A204.1 (cell line): ENCODE data around the gene GGA3.
A peak's percentile ranks its signal among the peaks of the same experiment; 100 is the strongest.
"Not testable (repeated sequence)": the region's sequence is repeated elsewhere in the genome, so short reads cannot be mapped to it uniquely, and the experiment has no call there.

Source experiments
- FAIRE-seq: peaks from 2 replicates; lab custom pipeline; 2012; peaks lifted over from hg19 to GRCh38; lab: Jason Lieb, UNC

The GGA3 gene

DNA sequence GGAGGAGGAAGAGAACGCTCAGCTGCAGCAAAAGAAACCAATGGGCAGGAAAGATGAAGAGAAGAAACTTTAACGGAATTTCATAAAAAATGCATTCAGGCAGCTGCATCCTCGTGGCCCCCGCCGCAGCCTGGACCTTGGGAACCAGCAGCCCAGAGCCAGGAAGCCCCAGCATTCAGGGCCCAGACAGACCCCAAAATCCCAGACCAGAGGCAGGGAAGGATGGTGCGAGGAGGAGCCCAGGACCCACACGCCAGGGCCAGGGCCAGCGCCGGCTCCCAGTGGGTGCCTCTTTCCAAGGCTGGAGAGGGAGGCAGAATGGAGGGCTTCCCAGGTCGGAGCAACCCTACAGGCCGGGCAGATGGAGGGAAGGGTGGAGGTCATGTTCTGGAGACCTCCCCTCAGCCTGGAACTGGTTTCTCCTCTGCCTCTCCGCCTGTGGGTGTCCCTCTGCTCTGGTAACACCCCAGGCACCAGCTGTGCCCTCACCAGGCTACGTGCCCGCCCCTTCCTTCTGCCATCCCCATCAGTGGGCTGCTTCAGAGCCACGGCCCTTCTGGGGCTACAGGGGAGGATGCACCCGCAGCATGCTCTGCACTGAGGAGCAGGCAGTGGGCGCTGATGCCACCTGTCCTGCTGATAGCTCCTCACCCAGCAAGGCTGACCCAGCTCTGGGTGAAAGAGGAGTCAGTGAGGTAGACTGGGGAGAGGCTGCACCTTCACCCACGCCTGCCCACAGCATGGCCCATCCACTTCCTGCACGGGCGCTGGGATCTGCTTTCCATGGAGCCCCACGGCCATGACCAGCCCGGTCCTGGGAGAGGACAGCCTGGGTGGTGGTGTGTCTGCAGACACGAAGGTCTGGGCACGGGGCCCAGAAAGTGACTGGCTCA, 10.8 kb upstream of the GGA3 start:
- no peak for FAIRE-seq

DNA sequence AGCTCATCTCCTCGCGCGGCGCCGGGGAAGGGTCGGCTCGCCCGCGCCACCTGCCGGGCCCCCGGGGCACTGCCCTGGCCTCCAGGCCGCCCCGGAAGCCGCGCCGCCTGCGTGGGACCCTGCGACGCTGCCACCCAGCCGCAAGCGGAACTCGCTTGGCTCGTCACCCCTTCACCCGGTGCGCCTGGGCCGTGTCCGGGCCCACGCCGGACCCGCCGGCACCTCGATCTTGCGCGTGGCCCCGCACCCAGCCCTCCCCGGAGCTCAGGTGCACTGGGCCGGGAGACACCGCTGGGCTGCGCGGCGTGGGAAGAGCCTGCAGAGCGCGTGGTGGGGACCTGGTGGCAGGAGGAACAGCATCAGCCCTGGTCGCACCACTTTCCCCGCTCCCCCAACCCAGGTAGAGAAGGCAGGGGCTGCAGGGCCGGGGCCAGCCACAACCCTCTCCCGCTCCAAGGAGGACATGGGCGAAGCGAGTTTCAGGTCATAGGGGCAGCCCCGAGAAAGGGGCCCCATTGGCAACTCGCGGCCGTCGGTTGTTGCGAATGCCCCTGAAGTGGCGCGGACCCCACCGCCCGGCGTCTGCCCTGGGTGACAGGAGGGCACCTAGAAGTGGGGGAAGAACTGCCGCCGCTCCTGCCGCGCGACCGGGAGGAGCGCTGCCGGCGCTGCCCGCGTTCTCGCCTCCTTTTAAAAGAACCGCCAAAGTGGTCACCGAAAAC, 10.0 kb upstream of the GGA3 start:
- no peak for FAIRE-seq

DNA sequence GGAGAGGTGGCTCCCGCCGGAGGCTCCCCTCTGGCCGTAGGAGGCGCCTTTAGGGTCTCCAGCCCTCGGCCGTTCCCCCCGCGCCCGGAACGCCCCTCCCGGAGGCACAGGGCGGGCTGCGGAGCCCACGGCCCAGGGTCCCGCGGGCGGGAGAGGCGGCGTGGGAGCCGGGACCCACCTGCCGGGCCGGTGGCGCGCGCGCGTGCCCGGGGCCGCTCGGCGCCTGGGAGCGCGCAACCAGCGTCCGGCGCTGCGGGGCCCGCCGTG, 9.5 kb upstream of the GGA3 start, which contains the start of gene MIF4GD:
MIF4GD (minus strand) TSS at position 266 of the 267 bp plus-strand sequence. CDS start 1,036 bp downstream, outside the sequence.
- no peak for FAIRE-seq

DNA sequence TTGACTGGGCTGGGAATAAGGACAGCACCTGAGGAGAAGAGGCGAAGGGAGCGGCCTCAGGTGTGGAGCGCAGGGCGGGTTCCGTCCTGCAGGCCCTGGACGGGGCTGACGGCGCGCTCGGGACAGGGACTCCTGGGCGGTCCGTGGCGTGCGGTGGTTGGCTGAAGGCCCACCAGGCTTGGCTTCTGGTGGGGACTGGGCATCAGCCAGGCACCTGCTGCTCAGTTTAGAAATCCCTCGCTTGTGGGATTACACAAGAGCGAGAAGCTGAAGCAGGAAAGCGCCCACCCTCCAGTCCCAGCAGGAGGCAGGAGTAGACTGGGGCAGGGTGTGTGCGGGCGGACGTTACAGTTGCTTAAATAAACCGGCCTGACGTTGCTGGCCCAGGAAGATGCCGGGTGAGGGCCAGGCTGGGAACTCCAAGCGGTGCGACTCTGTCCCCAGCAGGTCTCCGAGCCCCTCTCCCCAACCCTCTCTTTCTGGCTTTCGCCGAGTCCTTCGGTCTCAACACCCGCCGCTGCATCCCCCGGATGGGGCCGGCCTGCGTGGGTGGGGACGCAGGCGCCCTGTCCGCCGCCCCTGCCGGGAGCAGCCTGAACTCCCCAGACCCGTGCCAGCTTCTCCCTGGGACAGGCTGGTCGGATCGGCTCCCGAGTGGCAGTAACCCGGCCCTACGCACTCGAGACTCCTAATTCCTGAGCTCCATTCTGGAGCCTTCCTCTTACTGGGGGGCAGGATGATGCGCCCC, 9.0 kb upstream of the GGA3 start:
- no peak for FAIRE-seq

DNA sequence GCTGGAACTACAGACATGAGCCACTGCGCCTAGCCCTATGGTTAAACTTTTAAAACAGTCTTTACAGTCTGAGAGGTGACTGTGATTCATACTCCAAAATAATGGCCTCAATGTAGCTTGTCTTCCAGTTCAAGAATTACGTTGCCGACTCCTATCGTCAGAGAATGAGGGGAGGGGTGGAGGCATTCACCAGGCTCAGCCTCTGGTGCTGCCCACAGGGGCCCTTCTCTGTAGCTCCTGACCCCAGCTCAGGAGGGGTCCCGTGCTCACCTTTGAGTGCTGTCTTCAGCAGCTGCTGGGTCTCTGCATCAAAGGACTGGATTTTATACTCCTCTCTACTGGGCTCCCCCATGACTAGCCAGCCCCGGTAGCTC, 8.4 kb upstream of the GGA3 start:
- FAIRE-seq = no peak

DNA sequence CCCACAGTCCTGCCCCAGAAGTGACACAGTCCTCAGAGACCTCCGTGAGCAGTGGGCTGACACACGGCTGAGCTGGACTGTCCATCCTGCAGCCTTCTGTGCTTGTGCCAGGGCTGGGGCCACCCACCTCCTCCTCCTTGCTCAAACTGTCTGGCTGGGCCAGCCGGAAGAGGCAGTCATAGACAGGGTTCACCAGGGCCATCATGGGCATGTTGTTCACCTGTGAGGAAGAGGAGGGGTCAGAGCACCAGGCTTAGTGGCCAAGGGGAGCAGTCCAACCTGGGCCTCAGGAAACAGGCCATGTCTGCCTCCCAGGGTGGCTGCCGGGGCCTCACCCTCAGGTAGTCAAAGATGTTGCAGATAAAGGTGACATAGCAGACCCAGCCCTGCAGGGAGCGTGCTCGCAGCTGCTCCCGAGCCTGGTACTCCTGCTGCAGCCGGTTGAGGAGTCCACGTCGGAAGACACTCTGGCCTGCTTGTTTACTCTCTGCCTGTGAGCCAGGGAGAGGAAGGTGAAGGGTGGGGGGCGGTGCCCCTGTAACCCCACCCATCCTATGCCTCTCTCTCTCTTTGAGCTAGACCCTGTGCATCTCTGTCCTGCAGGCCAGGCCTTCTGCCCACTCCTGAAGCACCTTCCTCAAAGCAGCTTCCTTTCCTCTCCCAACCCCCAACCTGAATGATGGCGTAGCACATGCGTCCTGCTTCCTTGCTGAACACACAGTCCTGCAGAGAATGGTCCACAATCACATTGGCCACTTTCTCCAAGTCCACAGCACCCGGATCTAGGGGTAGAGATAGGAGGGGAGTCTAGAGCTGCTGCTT, 6.2 kb upstream of the GGA3 start:
- no peak for FAIRE-seq

DNA sequence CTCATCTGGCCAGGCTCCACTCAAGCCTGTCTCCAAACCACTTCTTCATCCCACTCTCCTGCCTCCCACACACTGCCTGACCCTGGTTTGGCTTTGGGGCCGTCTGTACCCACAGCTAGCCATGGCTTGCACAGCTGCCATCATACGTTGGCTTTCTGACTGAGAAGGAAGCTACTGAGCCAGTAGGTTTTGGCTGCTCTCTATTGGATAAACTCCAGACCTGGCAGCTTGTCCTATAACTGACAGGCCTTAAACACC, 5.7 kb upstream of the GGA3 start:
- no peak for FAIRE-seq

DNA sequence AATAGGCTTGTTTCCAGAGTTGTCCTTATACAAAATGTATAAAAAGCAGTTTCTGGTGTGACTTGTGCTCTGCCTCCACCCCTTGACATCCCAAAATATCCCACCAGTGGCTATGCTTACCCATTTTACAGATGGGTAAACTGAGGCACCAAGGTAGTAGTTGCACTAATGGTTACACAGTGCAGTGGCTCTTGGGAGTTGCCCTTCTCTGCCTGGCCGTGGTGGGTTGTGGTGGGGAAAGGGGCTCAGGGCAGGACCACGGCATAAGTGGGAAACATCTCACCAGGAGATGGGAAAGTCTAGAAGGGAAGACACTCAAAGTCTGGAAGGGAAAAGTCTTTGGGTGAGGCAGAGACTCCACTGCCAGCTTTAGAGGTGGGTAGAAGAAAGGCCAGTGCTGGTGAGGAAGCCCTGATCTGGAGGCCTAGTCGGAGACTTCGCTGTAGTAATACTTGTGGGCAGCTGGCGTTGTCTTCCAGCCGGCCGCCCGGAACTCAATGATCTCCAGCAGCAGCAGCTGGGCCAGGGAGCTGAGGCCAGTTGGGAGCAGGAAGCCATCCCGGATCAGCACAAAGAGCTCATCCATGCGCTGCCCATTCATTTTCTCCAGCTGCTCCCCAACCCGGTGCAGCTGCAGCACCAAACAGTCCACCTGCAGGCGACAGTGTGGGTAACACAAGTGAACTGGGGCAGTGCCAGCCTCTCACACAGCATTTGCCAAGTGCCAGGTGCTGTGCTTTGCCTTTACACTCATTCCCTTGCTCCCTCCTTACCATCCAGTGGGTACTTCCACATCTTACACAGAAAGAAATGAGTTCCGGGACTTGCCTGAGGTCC, 5.1 kb upstream of the GGA3 start:
- no peak for FAIRE-seq

DNA sequence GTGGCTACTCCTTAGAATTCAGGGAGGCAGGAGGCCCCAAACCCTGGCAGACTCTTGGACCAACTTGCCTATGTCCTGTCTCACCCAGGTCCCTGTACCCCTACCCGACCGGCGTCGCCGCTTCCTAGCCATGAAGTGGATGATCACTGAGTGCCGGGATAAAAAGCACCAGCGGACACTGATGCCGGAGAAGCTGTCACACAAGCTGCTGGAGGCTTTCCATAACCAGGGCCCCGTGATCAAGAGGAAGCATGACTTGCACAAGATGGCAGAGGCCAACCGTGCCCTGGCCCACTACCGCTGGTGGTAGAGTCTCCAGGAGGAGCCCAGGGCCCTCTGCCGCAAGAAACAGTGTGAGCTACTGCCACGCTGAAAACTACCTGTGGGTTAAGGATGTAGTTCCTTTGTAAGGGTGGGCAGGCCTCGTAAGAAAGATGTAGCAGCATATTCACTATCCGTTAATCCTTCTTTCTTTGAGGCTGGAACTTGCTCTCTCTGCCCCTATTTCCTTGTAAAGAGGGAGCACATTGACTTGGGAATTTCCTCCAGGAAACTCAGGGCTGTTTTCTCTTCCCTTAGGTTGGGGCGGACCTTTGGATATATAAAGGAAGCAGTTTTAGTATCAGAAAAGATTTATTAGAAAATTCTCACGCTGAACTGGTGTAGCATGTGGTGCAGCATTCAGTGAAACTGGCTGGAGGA, 4.4 kb upstream of the GGA3 start:
- FAIRE-seq = no peak

DNA sequence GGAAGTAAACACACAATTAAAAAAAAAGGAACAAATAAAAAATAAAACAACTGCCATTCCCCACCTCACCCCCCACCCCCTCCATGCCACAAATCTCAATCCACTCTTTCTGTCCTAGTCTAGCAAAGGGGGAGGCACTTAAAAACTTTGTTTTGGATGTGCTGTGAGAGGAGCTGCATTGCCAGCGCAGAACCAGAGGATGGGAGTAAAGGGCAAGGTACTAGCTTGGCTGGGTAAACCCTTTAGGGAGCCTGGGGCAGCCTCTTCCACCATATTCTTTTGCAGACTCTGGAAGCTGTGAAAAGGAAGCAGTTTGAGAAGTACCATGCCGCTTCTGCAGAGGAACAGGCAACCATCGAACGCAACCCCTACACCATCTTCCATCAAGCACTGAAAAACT, 1.6 kb upstream of the GGA3 start:
- no peak for FAIRE-seq

DNA sequence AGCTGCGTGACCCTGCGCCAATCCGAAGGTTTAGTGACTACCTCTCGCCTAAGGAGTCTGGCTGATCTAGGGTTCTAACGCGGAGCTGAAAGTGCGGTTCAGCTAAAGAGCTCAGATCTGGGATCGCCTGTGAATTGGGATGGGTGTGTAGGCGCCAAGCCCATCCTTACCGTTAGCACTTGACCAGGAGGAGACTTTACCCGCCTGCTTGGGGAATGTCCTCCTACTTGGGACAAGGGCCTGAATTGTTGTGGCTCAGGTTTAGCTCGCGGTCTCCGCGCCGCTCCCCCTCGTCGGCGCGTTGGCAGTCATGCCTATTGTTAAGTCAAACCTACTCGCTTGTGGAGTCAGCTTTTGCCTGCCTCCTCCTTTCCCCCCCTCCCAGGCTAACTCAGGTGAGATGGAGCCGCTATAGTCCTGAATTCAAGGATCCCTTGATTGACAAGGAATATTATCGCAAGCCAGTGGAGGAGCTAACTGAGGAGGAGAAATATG, 753 bp upstream of the GGA3 start:
- no peak for FAIRE-seq

DNA sequence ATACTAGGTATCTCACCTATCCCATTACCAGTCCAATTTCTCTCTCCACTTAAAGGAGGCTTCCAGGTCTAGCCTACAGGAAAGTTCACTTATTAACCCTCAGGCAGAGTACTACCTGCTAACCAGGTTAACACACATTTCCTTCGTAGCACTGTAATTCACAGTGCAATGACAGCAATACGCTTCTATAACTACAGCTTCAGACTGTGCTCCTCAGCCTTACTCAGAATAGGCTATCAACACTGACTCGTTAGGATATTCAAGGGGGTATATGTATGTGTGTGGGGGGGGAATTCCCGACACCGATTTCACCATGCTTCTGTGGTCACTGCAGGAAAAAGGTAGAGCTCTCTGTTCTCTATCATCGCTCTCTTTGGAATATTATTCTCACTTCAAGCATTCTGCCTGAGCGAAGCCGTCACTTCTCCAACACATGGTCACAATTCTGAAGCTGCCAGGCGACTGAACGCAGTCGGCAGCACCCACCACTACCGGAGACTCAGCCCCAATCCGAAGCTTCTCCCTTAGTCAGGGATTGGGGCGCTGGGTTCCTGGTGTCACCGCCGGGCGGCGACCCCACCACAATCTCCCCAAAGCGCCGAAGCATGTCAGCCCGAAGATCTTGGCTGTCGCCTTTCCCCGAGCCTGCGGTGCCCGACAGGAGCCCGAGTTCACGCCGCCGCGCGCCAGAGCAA, 618 bp downstream of the GGA3 start:
- no peak for FAIRE-seq

DNA sequence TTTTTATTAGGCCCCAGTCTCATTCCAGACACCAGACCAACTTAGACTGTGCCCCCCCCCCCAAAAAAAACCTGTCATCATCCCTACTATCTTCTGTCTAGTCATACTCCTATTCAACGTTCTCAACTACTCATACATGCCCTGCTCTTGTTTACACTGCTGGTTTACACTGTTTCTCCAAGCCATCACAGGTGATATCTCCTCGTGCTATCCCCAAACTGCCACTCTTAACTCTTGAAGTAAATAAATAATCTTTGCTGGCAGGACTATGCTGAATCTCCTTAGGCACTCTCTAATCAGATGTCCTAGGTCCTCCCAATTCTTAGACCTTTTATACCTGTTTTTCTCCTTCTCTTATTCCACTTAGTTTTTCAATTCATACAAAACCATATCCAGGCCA, 4.2 kb downstream of the GGA3 start:
- not testable (repeated sequence) for FAIRE-seq

DNA sequence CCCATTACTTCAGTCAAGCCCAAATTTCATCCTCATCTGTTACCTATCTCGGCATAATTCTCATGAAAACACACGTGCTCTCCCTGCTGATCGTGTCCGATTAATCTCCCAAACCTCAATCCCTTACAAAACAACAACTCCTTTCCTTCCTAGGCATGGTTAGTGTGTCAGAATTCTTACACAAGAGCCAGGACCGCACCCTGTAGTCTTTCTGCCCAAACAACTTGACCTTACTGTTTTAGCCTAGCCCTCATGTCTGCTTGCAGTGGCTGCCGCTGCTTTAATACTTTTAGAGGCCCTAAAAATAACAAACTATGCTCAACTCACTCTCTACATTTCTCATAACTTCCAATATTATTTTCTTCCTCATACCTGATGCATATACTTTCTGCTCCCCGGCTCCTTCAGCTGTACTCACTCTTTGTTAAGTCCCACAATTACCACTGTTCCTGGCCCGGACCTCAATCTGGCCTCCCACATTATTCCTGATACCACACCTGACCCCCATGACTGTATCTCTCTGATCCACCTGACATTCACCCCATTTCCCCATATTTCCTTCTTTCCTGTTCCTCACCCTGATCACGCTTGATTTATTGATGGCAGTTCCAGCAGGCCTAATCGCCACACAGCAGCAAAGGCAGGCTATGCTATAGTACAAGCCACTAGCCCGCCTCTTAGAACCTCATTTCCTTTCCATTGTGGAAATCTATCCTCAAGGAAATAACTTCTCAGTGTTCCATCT, 5.3 kb downstream of the GGA3 start:
- FAIRE-seq = not testable (repeated sequence)

DNA sequence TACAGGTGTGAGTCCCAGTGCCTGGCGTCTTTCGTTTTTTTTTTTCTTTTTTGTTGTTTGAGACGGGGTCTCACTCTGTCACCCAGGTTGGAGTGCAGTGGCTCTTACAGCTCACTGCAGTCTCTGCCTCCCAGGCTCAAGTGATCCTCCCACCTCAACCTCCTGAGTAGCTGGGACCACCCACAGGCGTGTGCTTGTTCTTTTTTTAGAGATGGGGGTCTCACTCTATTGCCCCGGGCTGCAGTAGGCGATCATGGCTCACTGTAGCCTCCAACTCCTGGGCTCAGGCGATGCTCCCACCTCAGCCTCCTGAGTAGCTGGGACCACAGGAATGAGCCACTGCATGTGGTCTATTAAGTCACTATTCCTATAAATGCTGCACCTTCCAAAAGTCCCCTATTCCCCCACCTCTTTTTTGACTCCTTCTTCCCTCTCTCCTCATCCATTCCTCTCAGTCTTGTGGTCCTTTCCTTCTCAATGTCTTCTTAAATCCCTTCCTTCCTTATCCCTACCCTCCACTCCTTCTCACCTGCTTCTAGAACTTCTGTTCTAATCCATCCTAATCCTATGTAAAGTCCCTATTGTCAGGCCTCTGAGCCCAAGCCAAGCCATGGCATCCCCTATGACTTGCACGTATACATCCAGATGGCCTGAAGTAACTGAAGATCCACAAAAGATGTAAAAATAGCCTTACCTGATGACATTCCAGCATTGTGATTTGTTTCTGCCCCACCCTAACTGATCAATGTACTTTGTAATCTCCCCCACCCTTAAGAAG, 9.2 kb downstream of the GGA3 start:
- FAIRE-seq = no peak

DNA sequence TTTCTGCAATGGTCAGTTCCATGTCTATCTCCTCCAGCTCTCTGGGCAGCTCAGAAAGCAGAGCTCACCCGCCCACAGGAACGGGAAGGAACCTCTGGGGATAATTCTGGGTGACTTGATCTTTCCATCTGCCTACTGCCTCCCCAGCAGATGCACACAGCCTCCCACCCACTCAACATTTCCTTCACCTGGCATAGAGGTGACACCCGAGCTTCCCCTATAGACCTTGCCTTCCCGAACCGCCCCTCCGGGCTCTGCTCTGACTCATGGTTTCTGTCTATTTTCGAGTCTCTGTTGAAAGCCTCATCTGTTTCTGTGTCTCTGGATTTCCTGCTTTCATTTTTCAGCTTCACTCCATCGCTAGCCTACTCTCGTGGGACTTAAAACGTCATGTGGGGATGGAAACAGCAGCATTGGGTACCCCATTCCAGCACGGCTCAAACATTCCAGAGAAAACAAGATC, 11.4 kb downstream of the GGA3 start:
- FAIRE-seq = peak; percentile 19

DNA sequence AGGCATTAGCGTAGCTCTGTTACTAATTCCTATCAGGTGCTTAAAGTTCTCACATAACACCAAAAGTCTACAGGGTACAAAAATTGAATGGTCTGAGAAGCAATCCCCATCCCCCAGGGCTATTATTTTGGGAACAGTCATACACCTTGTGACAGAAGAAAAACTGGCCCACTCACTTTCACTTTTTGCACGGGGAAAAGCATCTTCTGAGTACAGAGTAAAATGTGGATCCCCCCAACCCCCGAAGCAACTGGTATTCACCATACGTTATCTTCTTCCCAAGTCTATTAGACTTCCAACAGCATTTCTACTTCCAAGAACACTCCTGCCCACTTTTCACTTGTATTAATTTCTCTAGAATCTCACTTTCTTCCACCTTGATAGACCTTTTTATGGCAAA, 11.8 kb downstream of the GGA3 start:
- FAIRE-seq = no peak

DNA sequence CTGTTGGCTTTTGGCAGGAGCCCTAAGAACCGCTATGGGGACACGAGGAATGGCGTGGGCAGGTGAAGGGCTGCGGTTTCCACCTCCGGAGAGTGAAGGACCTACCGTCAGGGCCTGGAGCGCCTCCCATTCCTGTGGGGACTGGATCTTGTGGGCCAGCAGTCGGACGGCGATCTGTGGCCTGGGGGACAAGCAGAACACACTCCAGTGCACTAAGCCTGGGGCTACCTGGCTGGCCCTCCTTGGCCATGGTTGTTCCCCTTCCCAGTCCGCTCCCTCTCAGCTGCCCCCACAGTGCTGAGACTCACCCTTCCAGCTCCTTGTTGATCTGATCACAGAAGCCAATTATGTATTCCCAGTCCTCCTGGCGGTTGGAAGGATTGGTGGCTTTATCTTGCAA, 15.0 kb downstream of the GGA3 start:
- FAIRE-seq = no peak

DNA sequence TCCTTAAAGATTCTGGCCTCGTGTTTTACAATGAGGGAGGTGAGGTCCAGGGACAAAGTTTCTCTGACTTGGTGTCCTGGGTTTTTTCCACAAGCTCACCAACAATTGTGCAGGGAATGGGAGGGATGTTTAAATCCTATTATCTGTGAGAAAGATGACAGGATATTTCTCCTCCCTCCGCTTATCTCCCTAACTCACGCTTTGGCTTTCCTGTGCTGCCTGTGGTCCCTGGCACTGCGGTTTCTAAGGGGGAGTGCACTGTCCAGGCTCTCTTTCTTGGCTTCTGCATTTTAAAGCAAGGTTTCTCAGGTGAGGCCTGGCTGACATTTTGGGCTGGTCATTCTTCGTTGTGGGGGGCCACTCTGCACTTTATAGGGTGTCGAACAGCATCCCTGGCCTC, 16.4 kb downstream of the GGA3 start:
- no peak for FAIRE-seq
